Mucosa of stomach (tissue), 1 donor: ENCODE data around the gene MRPS23.
A peak's percentile ranks its signal among the peaks of the same experiment; 100 is the strongest.
"Not testable (repeated sequence)": the region's sequence is repeated elsewhere in the genome, so short reads cannot be mapped to it uniquely, and the experiment has no call there.

Experiments
- H3K27me3 ChIP-seq: one replicate; pipeline ENCODE4 v1.7.0; 2013; ENCODE audit warnings: mild to moderate bottlenecking, low read length; ENCODE audit not compliant: control insufficient read depth, insufficient read depth
- H3K36me3 ChIP-seq: one replicate; pipeline ENCODE4 v1.7.0; 2013; ENCODE audit warnings: low read length; ENCODE audit not compliant: control insufficient read depth, insufficient read depth
- H3K4me1 ChIP-seq: one replicate; pipeline ENCODE4 v1.7.0; 2013; ENCODE audit warnings: mild to moderate bottlenecking, low read length; ENCODE audit not compliant: control insufficient read depth, insufficient read depth
- H3K4me3 ChIP-seq: one replicate; pipeline ENCODE4 v1.7.0; 2013; ENCODE audit warnings: low read length
- H3K9ac ChIP-seq: one replicate; pipeline ENCODE4 v1.7.0; 2013; ENCODE audit warnings: mild to moderate bottlenecking, low read length, moderate library complexity
- H3K9me3 ChIP-seq: one replicate; pipeline ENCODE4 v1.7.0; 2013; ENCODE audit warnings: mild to moderate bottlenecking, low read length, moderate library complexity; ENCODE audit not compliant: control insufficient read depth
- donor health status: Pancreatic carcinoma.

Gene MRPS23

GRCh38 chr17:57858838-57859237 lies 9.0 kb upstream of the MRPS23 start:
- no peaks in the 10 kb centered on the region for H3K36me3 ChIP-seq
- H3K9me3 ChIP-seq, result no peaks in the 10 kb centered on the region
- no peak overlapping the region for H3K4me3 ChIP-seq
- H3K4me1 ChIP-seq, result peaks cover 19% of the 10 kb centered on the region
- no peak overlapping the region for H3K9ac ChIP-seq
- no peaks in the 10 kb centered on the region for H3K27me3 ChIP-seq

DNA sequence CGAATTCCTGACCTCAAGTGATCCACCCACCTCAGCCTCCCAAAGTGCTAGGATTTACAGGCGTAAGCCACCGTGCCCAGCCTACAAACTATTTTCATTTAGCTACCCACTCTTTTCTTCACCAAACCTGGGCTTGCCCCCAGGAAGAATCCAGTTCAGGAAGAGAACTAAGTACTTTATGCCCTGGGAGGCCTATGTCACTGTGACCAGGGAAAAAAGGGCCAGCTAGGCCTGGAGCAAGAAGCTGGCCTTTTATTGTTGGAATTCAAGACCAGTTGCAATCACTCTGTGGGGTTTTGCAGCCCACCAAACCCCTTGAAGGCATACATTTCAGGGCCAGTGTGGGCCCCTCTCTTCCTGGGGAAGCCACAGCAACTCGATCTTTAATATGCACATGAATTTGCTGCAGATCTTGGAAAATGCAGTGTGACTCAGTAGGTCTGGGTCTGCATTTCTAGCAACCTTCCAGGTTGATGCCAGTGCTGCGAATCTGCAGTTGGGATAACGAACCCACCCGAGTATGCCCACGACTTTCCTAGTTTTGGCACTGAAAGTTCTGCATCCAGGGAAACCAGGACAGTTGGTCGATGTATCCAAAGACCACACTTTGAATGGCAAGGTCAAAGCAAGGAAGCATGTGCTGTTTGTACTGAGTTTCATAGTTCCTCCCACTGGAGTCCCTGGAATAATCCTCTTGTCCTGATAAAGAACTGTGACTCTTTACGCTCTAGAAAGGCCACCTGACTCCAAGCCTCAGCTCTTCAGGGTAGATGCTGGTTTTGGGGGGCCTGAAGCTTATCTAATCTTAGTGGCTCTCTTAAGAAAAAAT lies 7.2 kb upstream of the MRPS23 start:
- Histone ChIP-seq H3K36me3 (no peaks in the 10 kb centered on the region), H3K4me3 (no peak overlapping the region), H3K4me1 (peaks cover 19% of the 10 kb centered on the region), H3K27me3 (no peaks in the 10 kb centered on the region), H3K9ac (no peak overlapping the region), H3K9me3 (no peaks in the 10 kb centered on the region)

DNA sequence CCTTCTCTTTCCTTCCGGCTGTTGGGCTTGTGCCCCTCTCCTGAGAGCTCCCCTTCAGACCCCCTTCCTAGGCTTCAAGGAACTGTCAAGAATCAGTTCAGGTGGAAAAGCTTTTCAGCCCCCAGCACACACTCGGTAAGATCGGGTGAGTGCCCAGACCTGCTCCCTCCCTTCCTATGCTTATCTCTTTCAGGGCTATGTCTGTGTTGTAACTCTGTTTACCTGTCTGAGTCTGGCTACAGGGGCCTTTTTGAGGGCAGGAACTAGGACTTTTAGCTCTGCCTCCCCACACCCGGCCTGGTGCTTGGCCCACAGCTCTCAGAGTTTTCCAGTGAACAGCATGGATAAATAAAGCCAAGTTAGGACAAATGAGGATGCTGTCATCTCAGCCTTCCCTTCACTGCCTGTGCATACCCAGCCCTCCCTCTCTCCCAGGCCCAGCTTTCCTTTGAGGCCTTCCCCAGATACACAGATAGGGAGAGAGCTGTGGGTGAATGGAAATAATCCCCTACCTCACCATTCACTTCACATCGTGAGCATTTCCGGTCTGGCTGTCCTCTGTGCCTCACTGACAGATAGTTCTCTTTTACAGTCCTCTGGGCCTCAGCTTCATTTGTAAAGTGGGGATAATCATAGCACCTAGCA lies 5.7 kb upstream of the MRPS23 start:
- Histone ChIP-seq H3K36me3 (no peaks in the 10 kb centered on the region), H3K4me3 (no peak overlapping the region), H3K4me1 (peaks cover 19% of the 10 kb centered on the region), H3K9ac (no peak overlapping the region), H3K27me3 (no peaks in the 10 kb centered on the region), H3K9me3 (no peaks in the 10 kb centered on the region)

- Histone ChIP-seq H3K36me3 (no peaks in the 10 kb centered on the region), H3K9ac (no peak overlapping the region)
Measured at GRCh38 chr17:57853695-57854094, 3.9 kb upstream of the MRPS23 start.

GRCh38 chr17:57852955-57853328 lies 3.1 kb upstream of the MRPS23 start:
- peaks cover 24% of the 10 kb centered on the region for H3K4me1 ChIP-seq

More at GRCh38 chr17:57853695-57854094, 3.9 kb upstream of the MRPS23 start:
- Histone ChIP-seq H3K4me3 (no peak overlapping the region), H3K9me3 (no peaks in the 10 kb centered on the region), H3K4me1 (peaks cover 24% of the 10 kb centered on the region), H3K27me3 (no peaks in the 10 kb centered on the region)

DNA sequence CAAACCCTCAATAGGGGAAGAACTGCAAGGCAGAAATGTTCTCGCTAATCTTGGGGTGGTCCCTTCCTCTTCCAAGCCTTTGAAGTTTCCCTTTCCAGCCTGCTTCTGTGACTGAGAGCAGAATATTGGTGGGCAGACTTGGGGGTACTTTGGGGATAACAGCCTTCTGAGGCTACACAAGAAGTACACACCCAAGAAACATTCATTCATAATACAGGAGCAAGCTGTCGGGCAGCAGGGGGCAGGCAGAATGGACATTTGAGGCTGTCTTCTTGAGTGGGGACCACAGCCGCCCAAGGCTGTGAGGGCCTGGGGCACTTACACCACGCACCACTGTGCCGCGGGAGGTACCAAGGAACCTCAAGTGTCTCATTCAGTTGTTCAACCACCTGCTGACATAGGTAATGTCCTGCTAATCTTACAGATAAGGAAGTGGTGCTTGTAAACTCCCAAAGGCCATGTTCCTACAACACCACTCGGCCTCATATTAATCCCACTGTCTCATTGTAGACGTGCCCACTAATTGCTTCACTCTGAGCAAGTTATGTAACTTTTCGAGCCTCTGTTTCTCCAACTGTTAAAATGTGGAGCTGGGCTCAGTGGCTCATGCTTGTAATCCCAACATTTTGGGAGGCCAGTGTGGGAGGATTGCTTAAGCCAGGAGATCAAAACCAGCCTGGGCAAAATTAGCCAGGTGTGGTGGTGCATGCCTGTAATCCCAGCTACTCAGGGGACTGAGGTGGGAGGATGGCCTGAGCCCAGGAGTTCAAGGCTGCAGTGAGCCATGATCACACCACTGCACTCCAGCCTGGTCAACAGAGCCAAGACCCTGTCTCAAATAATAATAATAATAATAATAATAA lies 2.5 kb upstream of the MRPS23 start:
- Histone ChIP-seq H3K4me3 (no peak overlapping the region), H3K27me3 (no peaks in the 10 kb centered on the region), H3K4me1 (peaks cover 24% of the 10 kb centered on the region), H3K36me3 (no peaks in the 10 kb centered on the region), H3K9me3 (no peaks in the 10 kb centered on the region), H3K9ac (peak overlapping the region; percentile 43)

More at GRCh38 chr17:57852955-57853328, 3.1 kb upstream of the MRPS23 start:
- no peaks in the 10 kb centered on the region for H3K27me3 ChIP-seq
- H3K36me3 ChIP-seq, result no peaks in the 10 kb centered on the region
- H3K9me3 ChIP-seq, result no peaks in the 10 kb centered on the region
- no peak overlapping the region for H3K9ac ChIP-seq
- no peak overlapping the region for H3K4me3 ChIP-seq

DNA sequence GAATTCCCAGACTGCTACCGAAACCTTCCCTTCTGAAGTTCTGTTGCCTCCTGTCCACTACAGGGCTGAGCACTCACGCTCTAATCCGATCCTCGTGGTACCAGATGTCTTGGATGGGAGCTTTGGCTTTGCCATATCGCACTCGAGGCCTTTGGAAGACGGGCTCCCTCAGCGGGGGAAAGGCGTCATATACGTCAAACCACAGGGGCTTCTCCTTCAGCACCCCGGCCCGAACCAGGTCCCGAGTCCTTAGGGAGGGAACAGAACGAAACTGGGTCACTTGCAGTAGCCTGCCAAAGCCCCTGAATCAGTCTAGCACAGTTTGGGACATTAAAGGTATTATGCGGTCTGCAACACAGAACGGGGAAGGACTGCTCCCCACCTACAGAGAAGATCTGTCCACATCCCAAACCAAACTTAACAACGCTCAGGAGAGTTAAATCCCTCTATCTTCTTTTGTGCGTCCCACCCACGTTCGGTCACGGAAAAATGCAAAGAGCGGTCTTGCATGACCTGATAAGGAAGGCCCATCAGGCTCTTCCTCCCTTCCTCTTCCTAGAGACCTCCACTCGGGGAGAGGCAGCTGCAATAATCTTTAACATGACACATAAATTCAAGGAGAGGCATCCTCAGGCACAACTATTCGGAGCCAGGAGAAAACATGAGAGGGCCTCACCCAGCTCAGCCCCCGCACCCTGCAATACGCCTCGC lies 526 bp downstream of the MRPS23 start:
- Histone ChIP-seq H3K9me3 (no peaks in the 10 kb centered on the region), H3K4me1 (peaks cover 24% of the 10 kb centered on the region), H3K4me3 (peak overlapping the region; percentile 74), H3K27me3 (no peaks in the 10 kb centered on the region), H3K9ac (peak overlapping the region; percentile 61), H3K36me3 (no peaks in the 10 kb centered on the region)

- not testable (repeated sequence) for H3K9ac ChIP-seq, H3K36me3 ChIP-seq
- H3K4me1 ChIP-seq, result peaks cover 13% of the 10 kb centered on the region
Measured at GRCh38 chr17:57846056-57846945, 3.5 kb downstream of the MRPS23 start.

DNA sequence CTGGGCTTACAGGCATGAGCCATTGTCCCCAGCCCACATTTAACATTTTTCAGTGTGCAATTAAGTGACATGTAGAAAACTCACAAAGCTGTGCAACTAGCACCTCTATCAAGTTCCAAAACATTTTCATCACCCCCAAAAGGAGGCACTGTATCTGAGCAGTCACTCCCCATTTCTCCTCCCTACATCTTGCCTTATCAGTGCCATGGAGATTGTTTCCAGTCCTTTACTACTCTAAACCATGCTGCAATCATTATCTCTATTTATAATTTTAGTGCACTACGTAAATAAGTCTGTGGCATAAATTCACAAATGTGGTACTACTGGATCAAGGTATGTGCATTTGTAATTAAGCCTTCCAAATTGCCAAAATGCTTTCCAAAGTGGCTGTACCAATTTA lies 7.6 kb downstream of the MRPS23 start:
- H3K4me1 ChIP-seq, result no peaks in the 10 kb centered on the region
- H3K36me3 ChIP-seq, result peaks cover 4% of the 10 kb centered on the region

More at GRCh38 chr17:57846056-57846945, 3.5 kb downstream of the MRPS23 start:
- not testable (repeated sequence) for H3K4me3 ChIP-seq, H3K9me3 ChIP-seq, H3K27me3 ChIP-seq

DNA sequence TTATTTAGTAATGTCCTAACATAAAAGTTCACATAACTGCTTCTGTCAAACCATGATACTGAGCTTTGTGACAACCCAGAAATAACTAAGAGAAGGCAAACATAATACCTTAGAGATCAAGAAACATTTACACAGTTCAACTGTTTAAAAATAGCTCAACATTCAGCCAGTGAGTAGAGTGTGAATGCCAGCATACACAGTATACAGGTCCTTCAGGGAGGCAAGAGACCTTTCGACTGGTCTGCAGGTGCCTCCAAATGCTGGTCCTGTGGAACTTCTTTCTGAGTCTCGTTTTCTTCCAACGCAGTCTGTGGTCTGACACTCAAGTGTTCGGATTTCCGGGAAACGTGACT lies 10.3 kb downstream of the MRPS23 start:
- Histone ChIP-seq H3K36me3 (peaks cover 4% of the 10 kb centered on the region), H3K4me3 (no peak overlapping the region), H3K27me3 (no peaks in the 10 kb centered on the region), H3K4me1 (no peaks in the 10 kb centered on the region), H3K9ac (no peak overlapping the region), H3K9me3 (no peaks in the 10 kb centered on the region)

More for the DNA sequence above, 7.6 kb downstream of the MRPS23 start:
- Histone ChIP-seq H3K4me3 (no peak overlapping the region), H3K9ac (no peak overlapping the region), H3K9me3 (no peaks in the 10 kb centered on the region), H3K27me3 (no peaks in the 10 kb centered on the region)
